ENCODE measurements around the gene DNASE1L2.

The DNASE1L2 gene

GRCh38 chr16:2250652-2251295 is 14.5 kb downstream of the DNASE1L2 start:
- H3K36me3 ChIP-seq (ENCODE audit: control insufficient read depth in 2 of 2, insufficient read depth in 1 of 2, low read length in 2 of 2): peaks cover 36 to 56% of the 10 kb centered on the region in 2 experiments
- TF ChIP-seq ZFHX2 (tag by site-specific recombination; conservative IDR thresholded peaks at IDR 0.05) (peak; percentile 72), ZNF610 (tag by site-specific recombination; IDR thresholded peaks at IDR 0.05; ENCODE audit: borderline replicate concordance) (no peak), ZNF664 (tag by site-specific recombination; IDR thresholded peaks at IDR 0.05) (no peak), PBX3 (CRISPR knock-in tag; IDR thresholded peaks at IDR 0.05) (no peak), PRDM10 (tag by site-specific recombination; IDR thresholded peaks at IDR 0.05) (peak; percentile 99), KLF8 (tag by site-specific recombination; IDR thresholded peaks at IDR 0.05) (peak; percentile 21; the same call in 1 of the 2 replicates), ZNF391 (tag by site-specific recombination; IDR thresholded peaks at IDR 0.05; ENCODE audit: borderline replicate concordance, low read depth) (0 out of 2 replicates have a peak, but pooled peaks have one; percentile 44), SP7 (tag by site-specific recombination; IDR thresholded peaks at IDR 0.05) (peak; percentile 30), ZSCAN30 (tag by site-specific recombination; IDR thresholded peaks at IDR 0.05) (no peak), ZXDB (tag by site-specific recombination; IDR thresholded peaks at IDR 0.05) (0 out of 2 replicates have a peak, but pooled peaks have one; percentile 17), BCL11B (tag by site-specific recombination; IDR thresholded peaks at IDR 0.05; ENCODE audit: low read depth) (0 out of 2 replicates have a peak, but pooled peaks have one; percentile 25), ZBTB8A (tag by site-specific recombination; IDR thresholded peaks at IDR 0.05) (peak; percentile 9), ZBTB10 (tag by site-specific recombination; IDR thresholded peaks at IDR 0.05) (peak; percentile 22; the same call in 1 of the 2 replicates), ZNF394 (tag by site-specific recombination; IDR thresholded peaks at IDR 0.05; ENCODE audit: borderline replicate concordance) (peak; percentile 24; the same call in 1 of the 2 replicates), MYNN (tag by site-specific recombination; IDR thresholded peaks at IDR 0.05; ENCODE audit: borderline replicate concordance) (peak; percentile 9; the same call in 1 of the 2 replicates), ZBTB17 (tag by site-specific recombination; IDR thresholded peaks at IDR 0.05) (peak; percentile 61), KLF9 (tag by site-specific recombination; IDR thresholded peaks at IDR 0.05; ENCODE audit: low read depth) (peak; percentile 58; the same call in 1 of the 2 replicates), EGR2 (tag by site-specific recombination; IDR thresholded peaks at IDR 0.05; ENCODE audit: low read depth) (peak; percentile 64), ZNF223 (tag by site-specific recombination; IDR thresholded peaks at IDR 0.05) (0 out of 2 replicates have a peak, but pooled peaks have one; percentile 18), ZNF2 (tag by site-specific recombination; IDR thresholded peaks at IDR 0.05) (peak; percentile 44; the same call in 1 of the 2 replicates), KLF1 (tag by site-specific recombination; IDR thresholded peaks at IDR 0.05) (peak; percentile 68), KLF16 (tag by site-specific recombination; IDR thresholded peaks at IDR 0.05) (no peak)
- TF ChIP-seq, protein P1, sequence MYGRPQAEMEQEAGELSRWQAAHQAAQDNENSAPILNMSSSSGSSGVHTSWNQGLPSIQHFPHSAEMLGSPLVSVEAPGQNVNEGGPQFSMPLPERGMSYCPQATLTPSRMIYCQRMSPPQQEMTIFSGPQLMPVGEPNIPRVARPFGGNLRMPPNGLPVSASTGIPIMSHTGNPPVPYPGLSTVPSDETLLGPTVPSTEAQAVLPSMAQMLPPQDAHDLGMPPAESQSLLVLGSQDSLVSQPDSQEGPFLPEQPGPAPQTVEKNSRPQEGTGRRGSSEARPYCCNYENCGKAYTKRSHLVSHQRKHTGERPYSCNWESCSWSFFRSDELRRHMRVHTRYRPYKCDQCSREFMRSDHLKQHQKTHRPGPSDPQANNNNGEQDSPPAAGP (tag by site-specific recombination; IDR thresholded peaks at IDR 0.05): peak; percentile 67
- TF ChIP-seq, protein P2, sequence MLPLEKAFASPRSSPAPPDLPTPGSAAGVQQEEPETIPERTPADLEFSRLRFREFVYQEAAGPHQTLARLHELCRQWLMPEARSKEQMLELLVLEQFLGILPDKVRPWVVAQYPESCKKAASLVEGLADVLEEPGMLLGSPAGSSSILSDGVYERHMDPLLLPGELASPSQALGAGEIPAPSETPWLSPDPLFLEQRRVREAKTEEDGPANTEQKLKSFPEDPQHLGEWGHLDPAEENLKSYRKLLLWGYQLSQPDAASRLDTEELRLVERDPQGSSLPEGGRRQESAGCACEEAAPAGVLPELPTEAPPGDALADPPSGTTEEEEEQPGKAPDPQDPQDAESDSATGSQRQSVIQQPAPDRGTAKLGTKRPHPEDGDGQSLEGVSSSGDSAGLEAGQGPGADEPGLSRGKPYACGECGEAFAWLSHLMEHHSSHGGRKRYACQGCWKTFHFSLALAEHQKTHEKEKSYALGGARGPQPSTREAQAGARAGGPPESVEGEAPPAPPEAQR (tag by site-specific recombination; IDR thresholded peaks at IDR 0.05): no peak
- TF ChIP-seq, protein P3, sequence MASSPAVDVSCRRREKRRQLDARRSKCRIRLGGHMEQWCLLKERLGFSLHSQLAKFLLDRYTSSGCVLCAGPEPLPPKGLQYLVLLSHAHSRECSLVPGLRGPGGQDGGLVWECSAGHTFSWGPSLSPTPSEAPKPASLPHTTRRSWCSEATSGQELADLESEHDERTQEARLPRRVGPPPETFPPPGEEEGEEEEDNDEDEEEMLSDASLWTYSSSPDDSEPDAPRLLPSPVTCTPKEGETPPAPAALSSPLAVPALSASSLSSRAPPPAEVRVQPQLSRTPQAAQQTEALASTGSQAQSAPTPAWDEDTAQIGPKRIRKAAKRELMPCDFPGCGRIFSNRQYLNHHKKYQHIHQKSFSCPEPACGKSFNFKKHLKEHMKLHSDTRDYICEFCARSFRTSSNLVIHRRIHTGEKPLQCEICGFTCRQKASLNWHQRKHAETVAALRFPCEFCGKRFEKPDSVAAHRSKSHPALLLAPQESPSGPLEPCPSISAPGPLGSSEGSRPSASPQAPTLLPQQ (tag by site-specific recombination; IDR thresholded peaks at IDR 0.05): peak; percentile 13; the same call in 1 of the 2 replicates

More at GRCh38 chr16:2250652-2251295, 14.5 kb downstream of the DNASE1L2 start:
- ChIA-PET POLR2A (interaction anchor here (0.6 to 3.7 kb wide), 26 partner anchors 9 to 286 kb away, joined by 3 to 48 read pairs (median 8); partner anchors contain the start of genes AMDHD2, CCNF, DNASE1L2 and E4F1), CTCF (interaction anchor here (0.6 to 1.9 kb wide), 7 partner anchors 10 to 218 kb away, joined by 3 to 14 read pairs (median 3); partner anchors contain the start of gene TRAF7)
- Histone ChIP-seq H3K9me3 (ENCODE audit: control insufficient read depth, insufficient read depth, low read depth, low read length) (no peaks in the 10 kb centered on the region), H3K27ac (ENCODE audit: extremely low read depth, low read depth, low read length) (peak overlapping the region; percentile 91), H3K4me3 (ENCODE audit: low read depth, low read length) (peak overlapping the region; percentile 78), H3K4me1 (ENCODE audit: control insufficient read depth, insufficient read depth, low read length) (peaks cover 7% of the 10 kb centered on the region)

All from HEK293 (cell line).